Measurements from ENCODE around the gene PRKG1.

- TF ChIP-seq CTCF (conservative IDR thresholded peaks at IDR 0.05; ENCODE audit: low read depth, low read length) (no peak), EZH2 (IDR thresholded peaks at IDR 0.05; ENCODE audit: low read length, unreplicated experiment) (no peak), EZH2phosphoT487 (IDR thresholded peaks at IDR 0.05; ENCODE audit: borderline replicate concordance, low read length) (no peak)
Observed at GRCh38 chr10:51158832-51159231, 84.5 kb downstream of the PRKG1 start.
